Measurements from ENCODE around the gene ATG7. TPM values are rescaled to one million over a fixed set of nuclear protein-coding genes. Genes with fewer than 3 reads are reported as not detected.

Gene ATG7
- total RNA-seq, 4 donors from 2014 or later = 20.6 to 50.4 (median 39.9) TPM

- TF ChIP-seq CTCF (IDR thresholded peaks at IDR 0.05) = no peak
- no peak for TF ChIP-seq POLR2AphosphoS5 (IDR thresholded peaks at IDR 0.05)
- no peak for TF ChIP-seq POLR2A (IDR thresholded peaks at IDR 0.05; ENCODE audit: low read depth)
- TF ChIP-seq EP300 (IDR thresholded peaks at IDR 0.05) = no peak
- Histone ChIP-seq H3K36me3 (peaks cover 0 to 4% (median 0%) of the 10 kb centered on the region in 4 donors), H3K27me3 (no peaks in the 10 kb centered on the region), H3K4me3 (no peak overlapping the region), H3K27ac (replicated peaks in 1 of 4) (peak overlapping the region; percentile 86 to 88 (median 88)), H3K4me1 (peaks cover 30 to 43% (median 35%) of the 10 kb centered on the region in 4 donors), H3K9me3 (no peaks in the 10 kb centered on the region)
- 65% methylated on average over 6 of the region's 6 CpGs for WGBS
- no peak for DNase-seq (ENCODE audit: extremely low spot score)
- intact Hi-C loops (cut with DNase I) = no loop called here
Measured at GRCh38 chr3:11464356-11464755, 192.2 kb downstream of the ATG7 start.

- Histone ChIP-seq H3K27me3 (no peaks in the 10 kb centered on the region), H3K9me3 (no peaks in the 10 kb centered on the region), H3K27ac (replicated peaks in 1 of 4) (peak overlapping the region; percentile 86 to 88 (median 88)), H3K4me1 (peaks cover 30 to 43% (median 35%) of the 10 kb centered on the region in 4 donors), H3K36me3 (peaks cover 0 to 4% (median 0%) of the 10 kb centered on the region in 4 donors), H3K4me3 (peak overlapping the region in 1 of 4 donors; percentile 6)
- intact Hi-C loops (cut with DNase I) = loop anchor here (5.0 kb wide), 1 partner anchor 84 kb away; no protein-coding TSS in a partner anchor
- WGBS = 36% methylated on average over 9 of the region's 9 CpGs
- TF ChIP-seq POLR2AphosphoS5 (IDR thresholded peaks at IDR 0.05) = peak; percentile 80 to 82
- no peak for TF ChIP-seq POLR2A (IDR thresholded peaks at IDR 0.05; ENCODE audit: low read depth)
- TF ChIP-seq EP300 (IDR thresholded peaks at IDR 0.05) = peak; percentile 71
- no peak for TF ChIP-seq CTCF (IDR thresholded peaks at IDR 0.05)
- DNase-seq (ENCODE audit: extremely low spot score) = no peak
Measured at GRCh38 chr3:11465744-11466616, 193.8 kb downstream of the ATG7 start.

GRCh38 chr3:11467875-11468274 is 195.7 kb downstream of the ATG7 start:
- 85% methylated on average over 4 of the region's 4 CpGs for WGBS
- Histone ChIP-seq H3K9me3 (no peaks in the 10 kb centered on the region), H3K27me3 (no peaks in the 10 kb centered on the region), H3K4me1 (peaks cover 30 to 43% (median 35%) of the 10 kb centered on the region in 4 donors), H3K4me3 (no peak overlapping the region), H3K36me3 (peaks cover 0 to 4% (median 0%) of the 10 kb centered on the region in 4 donors), H3K27ac (replicated peaks in 1 of 4) (peak overlapping the region in 1 of 4 donors; percentile 86)
- TF ChIP-seq POLR2A (IDR thresholded peaks at IDR 0.05; ENCODE audit: low read depth) (no peak), POLR2AphosphoS5 (IDR thresholded peaks at IDR 0.05) (no peak), EP300 (IDR thresholded peaks at IDR 0.05) (no peak), CTCF (IDR thresholded peaks at IDR 0.05) (no peak)
- no peak for DNase-seq (ENCODE audit: extremely low spot score)
- intact Hi-C loops (cut with DNase I) = loop anchor here (5.0 kb wide), 1 partner anchor 86 kb away; no protein-coding TSS in a partner anchor

- intact Hi-C loops (cut with DNase I) = loop anchor here (10.0 kb wide), 1 partner anchor 175 kb away; the partner anchor contains the start of gene VGLL4
- H3K9me3 ChIP-seq = no peaks in the 10 kb centered on the region
- peaks cover 19 to 26% (median 20%) of the 10 kb centered on the region in 4 donors for H3K4me1 ChIP-seq
- DNase-seq (ENCODE audit: extremely low spot score) = no peak
- H3K27me3 ChIP-seq = no peaks in the 10 kb centered on the region
- no peak overlapping the region for H3K4me3 ChIP-seq
- WGBS = 87% methylated on average over 9 of the region's 9 CpGs
- H3K36me3 ChIP-seq = peaks cover 0 to 4% (median 0%) of the 10 kb centered on the region in 4 donors
- no peak for TF ChIP-seq POLR2A (IDR thresholded peaks at IDR 0.05; ENCODE audit: low read depth)
- no peak for TF ChIP-seq POLR2AphosphoS5 (IDR thresholded peaks at IDR 0.05)
- no peak for TF ChIP-seq CTCF (IDR thresholded peaks at IDR 0.05)
- no peak for TF ChIP-seq EP300 (IDR thresholded peaks at IDR 0.05)
- no peak overlapping the region for H3K27ac ChIP-seq (replicated peaks in 1 of 4)
Measured at GRCh38 chr3:11470031-11470853, 198.0 kb downstream of the ATG7 start.
